Measurements from ENCODE around the gene LIG1.
"Not testable (repeated sequence)": the region's sequence is repeated elsewhere in the genome, so short reads cannot be mapped to it uniquely, and the experiment has no call there.

LIG1 gene

GRCh38 chr19:48094129-48094854 lies 75.9 kb downstream of the LIG1 start:
- no peaks in the 10 kb centered on the region for H3K9me2 ChIP-seq (ENCODE audit: low read depth, low read length)
- 0 out of 2 replicates have a peak, but pooled peaks cover 2% of the 10 kb centered on the region for H3K9me3 ChIP-seq (ENCODE audit: low read length)
- H3F3A ChIP-seq (ENCODE audit: insufficient read depth, low read length) = no peaks in the 10 kb centered on the region
- TF ChIP-seq, protein P1, sequence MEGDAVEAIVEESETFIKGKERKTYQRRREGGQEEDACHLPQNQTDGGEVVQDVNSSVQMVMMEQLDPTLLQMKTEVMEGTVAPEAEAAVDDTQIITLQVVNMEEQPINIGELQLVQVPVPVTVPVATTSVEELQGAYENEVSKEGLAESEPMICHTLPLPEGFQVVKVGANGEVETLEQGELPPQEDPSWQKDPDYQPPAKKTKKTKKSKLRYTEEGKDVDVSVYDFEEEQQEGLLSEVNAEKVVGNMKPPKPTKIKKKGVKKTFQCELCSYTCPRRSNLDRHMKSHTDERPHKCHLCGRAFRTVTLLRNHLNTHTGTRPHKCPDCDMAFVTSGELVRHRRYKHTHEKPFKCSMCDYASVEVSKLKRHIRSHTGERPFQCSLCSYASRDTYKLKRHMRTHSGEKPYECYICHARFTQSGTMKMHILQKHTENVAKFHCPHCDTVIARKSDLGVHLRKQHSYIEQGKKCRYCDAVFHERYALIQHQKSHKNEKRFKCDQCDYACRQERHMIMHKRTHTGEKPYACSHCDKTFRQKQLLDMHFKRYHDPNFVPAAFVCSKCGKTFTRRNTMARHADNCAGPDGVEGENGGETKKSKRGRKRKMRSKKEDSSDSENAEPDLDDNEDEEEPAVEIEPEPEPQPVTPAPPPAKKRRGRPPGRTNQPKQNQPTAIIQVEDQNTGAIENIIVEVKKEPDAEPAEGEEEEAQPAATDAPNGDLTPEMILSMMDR (IDR thresholded peaks at IDR 0.05; ENCODE audit: low read length) = no peak
- TF ChIP-seq EZH2 (IDR thresholded peaks at IDR 0.05; ENCODE audit: borderline replicate concordance, low read length) = no peak
- no peaks in the 10 kb centered on the region for H3K79me2 ChIP-seq (ENCODE audit: insufficient read depth, low read length)
- H3K36me3 ChIP-seq (ENCODE audit: insufficient read depth, low read length) = no peaks in the 10 kb centered on the region; the same call in 1 of the 2 replicates
- no peak overlapping the region for H3K4me2 ChIP-seq (ENCODE audit: low read length)
- H3K4me3 ChIP-seq (ENCODE audit: low read depth, low read length, poor library complexity, severe bottlenecking) = no peak overlapping the region
- no peak overlapping the region for H3K9ac ChIP-seq (ENCODE audit: low read length)
- peaks cover 4% of the 10 kb centered on the region; the same call in 1 of the 2 replicates for H3K27me3 ChIP-seq (ENCODE audit: insufficient read depth, low read length)
- no peaks in the 10 kb centered on the region for H3K4me1 ChIP-seq (ENCODE audit: insufficient read depth, low read length, severe bottlenecking)
- no peak overlapping the region for H2AFZ ChIP-seq (ENCODE audit: low read length)
- H3K27ac ChIP-seq (ENCODE audit: low read depth, low read length, poor library complexity, severe bottlenecking) = no peak overlapping the region
- H4K20me1 ChIP-seq (ENCODE audit: insufficient read depth, low read length) = no peaks in the 10 kb centered on the region

- H3K9me2 ChIP-seq (ENCODE audit: low read depth, low read length); H3K79me2 ChIP-seq (ENCODE audit: insufficient read depth, low read length); H3K9me3 ChIP-seq (ENCODE audit: low read length); H3K27me3 ChIP-seq (ENCODE audit: insufficient read depth, low read length); H3K4me2 ChIP-seq (ENCODE audit: low read length); H4K20me1 ChIP-seq (ENCODE audit: insufficient read depth, low read length); H3K4me1 ChIP-seq (ENCODE audit: insufficient read depth, low read length, severe bottlenecking); H3F3A ChIP-seq (ENCODE audit: insufficient read depth, low read length); H3K36me3 ChIP-seq (ENCODE audit: insufficient read depth, low read length); H3K27ac ChIP-seq (ENCODE audit: low read depth, low read length, poor library complexity, severe bottlenecking); H2AFZ ChIP-seq (ENCODE audit: low read length); H3K9ac ChIP-seq (ENCODE audit: low read length); H3K4me3 ChIP-seq (ENCODE audit: low read depth, low read length, poor library complexity, severe bottlenecking): not testable (repeated sequence)
These were observed 78.9 kb downstream of the LIG1 start for GRCh38 chr19:48091111-48091718.

- H3K9ac ChIP-seq (ENCODE audit: low read length) = no peak overlapping the region
- no peaks in the 10 kb centered on the region for H4K20me1 ChIP-seq (ENCODE audit: insufficient read depth, low read length)
- peaks cover 4% of the 10 kb centered on the region; the same call in 1 of the 2 replicates for H3K27me3 ChIP-seq (ENCODE audit: insufficient read depth, low read length)
- no peak overlapping the region for H2AFZ ChIP-seq (ENCODE audit: low read length)
- H3K79me2 ChIP-seq (ENCODE audit: insufficient read depth, low read length) = no peaks in the 10 kb centered on the region
- no peaks in the 10 kb centered on the region for H3K9me2 ChIP-seq (ENCODE audit: low read depth, low read length)
- H3K4me1 ChIP-seq (ENCODE audit: insufficient read depth, low read length, severe bottlenecking) = no peaks in the 10 kb centered on the region
- H3K27ac ChIP-seq (ENCODE audit: low read depth, low read length, poor library complexity, severe bottlenecking) = no peak overlapping the region
- TF ChIP-seq EZH2 (IDR thresholded peaks at IDR 0.05; ENCODE audit: borderline replicate concordance, low read length) = no peak
- TF ChIP-seq, protein P1 (IDR thresholded peaks at IDR 0.05; ENCODE audit: low read length) = no peak
- H3K36me3 ChIP-seq (ENCODE audit: insufficient read depth, low read length) = no peaks in the 10 kb centered on the region; the same call in 1 of the 2 replicates
- 0 out of 2 replicates have a peak, but pooled peaks cover 2% of the 10 kb centered on the region for H3K9me3 ChIP-seq (ENCODE audit: low read length)
- H3K4me2 ChIP-seq (ENCODE audit: low read length) = no peak overlapping the region
- no peaks in the 10 kb centered on the region for H3F3A ChIP-seq (ENCODE audit: insufficient read depth, low read length)
- H3K4me3 ChIP-seq (ENCODE audit: low read depth, low read length, poor library complexity, severe bottlenecking) = no peak overlapping the region
These were observed 79.8 kb downstream of the LIG1 start for GRCh38 chr19:48090281-48090802.

GRCh38 chr19:48088991-48089390 lies 81.2 kb downstream of the LIG1 start:
- H3F3A ChIP-seq (ENCODE audit: insufficient read depth, low read length); H3K36me3 ChIP-seq (ENCODE audit: insufficient read depth, low read length); H3K27me3 ChIP-seq (ENCODE audit: insufficient read depth, low read length); H3K9me2 ChIP-seq (ENCODE audit: low read depth, low read length); H3K27ac ChIP-seq (ENCODE audit: low read depth, low read length, poor library complexity, severe bottlenecking); H2AFZ ChIP-seq (ENCODE audit: low read length); H4K20me1 ChIP-seq (ENCODE audit: insufficient read depth, low read length); H3K4me3 ChIP-seq (ENCODE audit: low read depth, low read length, poor library complexity, severe bottlenecking); H3K79me2 ChIP-seq (ENCODE audit: insufficient read depth, low read length); H3K4me2 ChIP-seq (ENCODE audit: low read length); H3K4me1 ChIP-seq (ENCODE audit: insufficient read depth, low read length, severe bottlenecking); H3K9ac ChIP-seq (ENCODE audit: low read length); H3K9me3 ChIP-seq (ENCODE audit: low read length): not testable (repeated sequence)

Data from OCI-LY1 (cell line).